ENCODE data around the gene PKD1L1.

Gene PKD1L1

DNA sequence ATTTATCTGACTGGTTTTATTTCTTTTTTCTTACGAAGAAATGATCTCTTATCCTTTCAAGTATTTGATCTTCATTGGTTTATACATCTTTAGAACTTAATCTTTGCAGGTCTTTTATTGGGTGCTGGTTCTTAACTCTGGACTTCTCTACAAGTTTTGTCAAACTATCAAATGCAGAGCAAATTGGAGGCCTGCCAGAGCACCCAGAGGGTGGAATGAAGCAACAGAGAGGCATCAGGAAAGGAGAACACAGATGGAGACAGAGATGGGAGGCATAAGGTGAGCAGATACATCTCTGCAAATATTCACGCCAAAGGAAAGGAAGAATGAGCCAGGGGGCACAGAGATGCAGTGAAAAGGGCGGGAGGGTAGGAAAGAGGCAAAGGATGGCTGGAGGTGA, 130.3 kb downstream of the PKD1L1 start:
- TF ChIP-seq ZBTB7A (IDR thresholded peaks at IDR 0.05; ENCODE audit: low read depth) (no peak), YY1 (IDR thresholded peaks at IDR 0.05; ENCODE audit: low read depth) (no peak), CREB1 (IDR thresholded peaks at IDR 0.05; ENCODE audit: low read depth) (no peak), MAX (IDR thresholded peaks at IDR 0.05) (no peak), NFIC (IDR thresholded peaks at IDR 0.05) (no peak), EP300 (IDR thresholded peaks at IDR 0.05; ENCODE audit: borderline replicate concordance) (no peak), TEAD4 (IDR thresholded peaks at IDR 0.05) (no peak), RAD21 (IDR thresholded peaks at IDR 0.05; ENCODE audit: low read depth) (no peak), EGR1 (IDR thresholded peaks at IDR 0.05) (no peak), TAF1 (IDR thresholded peaks at IDR 0.05; ENCODE audit: low read depth) (no peak), TCF12 (IDR thresholded peaks at IDR 0.05; ENCODE audit: low read depth) (no peak), FOXM1 (IDR thresholded peaks at IDR 0.05; ENCODE audit: borderline replicate concordance, low read depth) (no peak), CEBPB (IDR thresholded peaks at IDR 0.05) (no peak), USF1 (IDR thresholded peaks at IDR 0.05) (no peak)
- TF ChIP-seq, protein P1, sequence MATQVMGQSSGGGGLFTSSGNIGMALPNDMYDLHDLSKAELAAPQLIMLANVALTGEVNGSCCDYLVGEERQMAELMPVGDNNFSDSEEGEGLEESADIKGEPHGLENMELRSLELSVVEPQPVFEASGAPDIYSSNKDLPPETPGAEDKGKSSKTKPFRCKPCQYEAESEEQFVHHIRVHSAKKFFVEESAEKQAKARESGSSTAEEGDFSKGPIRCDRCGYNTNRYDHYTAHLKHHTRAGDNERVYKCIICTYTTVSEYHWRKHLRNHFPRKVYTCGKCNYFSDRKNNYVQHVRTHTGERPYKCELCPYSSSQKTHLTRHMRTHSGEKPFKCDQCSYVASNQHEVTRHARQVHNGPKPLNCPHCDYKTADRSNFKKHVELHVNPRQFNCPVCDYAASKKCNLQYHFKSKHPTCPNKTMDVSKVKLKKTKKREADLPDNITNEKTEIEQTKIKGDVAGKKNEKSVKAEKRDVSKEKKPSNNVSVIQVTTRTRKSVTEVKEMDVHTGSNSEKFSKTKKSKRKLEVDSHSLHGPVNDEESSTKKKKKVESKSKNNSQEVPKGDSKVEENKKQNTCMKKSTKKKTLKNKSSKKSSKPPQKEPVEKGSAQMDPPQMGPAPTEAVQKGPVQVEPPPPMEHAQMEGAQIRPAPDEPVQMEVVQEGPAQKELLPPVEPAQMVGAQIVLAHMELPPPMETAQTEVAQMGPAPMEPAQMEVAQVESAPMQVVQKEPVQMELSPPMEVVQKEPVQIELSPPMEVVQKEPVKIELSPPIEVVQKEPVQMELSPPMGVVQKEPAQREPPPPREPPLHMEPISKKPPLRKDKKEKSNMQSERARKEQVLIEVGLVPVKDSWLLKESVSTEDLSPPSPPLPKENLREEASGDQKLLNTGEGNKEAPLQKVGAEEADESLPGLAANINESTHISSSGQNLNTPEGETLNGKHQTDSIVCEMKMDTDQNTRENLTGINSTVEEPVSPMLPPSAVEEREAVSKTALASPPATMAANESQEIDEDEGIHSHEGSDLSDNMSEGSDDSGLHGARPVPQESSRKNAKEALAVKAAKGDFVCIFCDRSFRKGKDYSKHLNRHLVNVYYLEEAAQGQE (IDR thresholded peaks at IDR 0.05; ENCODE audit: low read depth): no peak

DNA sequence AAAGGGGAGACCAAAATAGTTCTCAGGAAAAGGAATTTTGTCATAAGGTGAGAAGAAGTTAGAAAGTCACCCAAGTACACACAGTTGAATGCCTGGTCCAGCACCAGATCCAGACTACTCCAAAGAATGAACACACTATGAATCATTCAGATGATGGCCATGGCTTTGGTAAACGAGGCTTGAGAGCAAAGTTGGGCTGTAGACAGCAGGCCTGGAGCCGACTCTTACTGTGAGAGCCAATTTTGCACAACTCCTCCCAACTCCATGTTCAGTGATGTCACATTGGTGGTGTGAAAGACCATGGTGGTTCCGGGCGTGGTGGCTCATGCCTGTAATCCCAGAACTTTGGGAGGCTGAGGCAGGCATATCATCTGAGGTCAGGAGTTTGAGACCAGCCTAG, 131.6 kb downstream of the PKD1L1 start:
- TF ChIP-seq TCF12 (IDR thresholded peaks at IDR 0.05; ENCODE audit: low read depth) (no peak), EGR1 (IDR thresholded peaks at IDR 0.05) (no peak), MAX (IDR thresholded peaks at IDR 0.05) (no peak)

- TF ChIP-seq FOXM1 (IDR thresholded peaks at IDR 0.05; ENCODE audit: borderline replicate concordance, low read depth): no peak
- no peak for TF ChIP-seq TCF12 (IDR thresholded peaks at IDR 0.05; ENCODE audit: low read depth)
- TF ChIP-seq USF1 (IDR thresholded peaks at IDR 0.05): no peak
- no peak for TF ChIP-seq EGR1 (IDR thresholded peaks at IDR 0.05)
- no peak for TF ChIP-seq RAD21 (IDR thresholded peaks at IDR 0.05; ENCODE audit: low read depth)
- TF ChIP-seq ZBTB7A (IDR thresholded peaks at IDR 0.05; ENCODE audit: low read depth): no peak
- no peak for TF ChIP-seq NFIC (IDR thresholded peaks at IDR 0.05)
- no peak for TF ChIP-seq TAF1 (IDR thresholded peaks at IDR 0.05; ENCODE audit: low read depth)
- TF ChIP-seq CEBPB (IDR thresholded peaks at IDR 0.05): no peak
- TF ChIP-seq TEAD4 (IDR thresholded peaks at IDR 0.05): no peak
- TF ChIP-seq YY1 (IDR thresholded peaks at IDR 0.05; ENCODE audit: low read depth): no peak
- no peak for TF ChIP-seq MAX (IDR thresholded peaks at IDR 0.05)
- no peak for TF ChIP-seq CREB1 (IDR thresholded peaks at IDR 0.05; ENCODE audit: low read depth)
- TF ChIP-seq, protein P1 (IDR thresholded peaks at IDR 0.05; ENCODE audit: low read depth): no peak
- TF ChIP-seq EP300 (IDR thresholded peaks at IDR 0.05; ENCODE audit: borderline replicate concordance): no peak
These were observed 132.4 kb downstream of the PKD1L1 start for GRCh38 chr7:47815867-47816266.

DNA sequence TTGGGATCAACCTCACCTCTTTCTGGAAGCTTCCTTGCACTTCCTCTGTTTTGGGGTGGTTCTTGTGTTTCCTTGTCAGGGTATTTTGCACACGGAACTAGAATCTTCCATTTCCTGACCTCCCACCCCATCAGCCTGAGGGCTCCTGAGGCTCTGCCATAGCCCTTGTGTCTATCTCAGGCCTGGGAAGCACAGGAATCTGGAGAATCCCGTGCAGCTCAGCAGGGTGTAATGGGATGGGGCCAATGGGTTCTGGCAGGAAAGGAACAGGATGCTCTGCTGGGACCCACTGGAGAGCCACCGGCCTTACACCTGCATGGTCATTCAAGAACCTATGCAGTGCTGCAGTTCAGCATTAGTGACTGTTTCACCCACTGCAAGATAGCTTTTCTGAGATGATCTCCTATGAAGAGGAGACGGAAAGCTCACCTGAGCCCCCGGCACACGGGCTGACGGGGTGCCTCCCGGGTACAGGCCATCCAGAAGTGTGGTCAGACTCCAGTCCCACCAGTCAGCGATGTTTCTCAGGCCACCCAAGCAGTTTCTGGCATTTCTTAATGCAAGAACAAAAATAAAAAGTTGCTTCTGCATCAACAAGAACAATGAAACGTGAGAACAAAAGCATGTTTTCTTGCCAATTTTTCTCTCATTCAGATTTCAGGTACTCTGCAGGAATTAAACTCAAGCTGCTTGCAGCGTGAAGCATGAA, 133.2 kb downstream of the PKD1L1 start:
- no peak for TF ChIP-seq CREB1 (IDR thresholded peaks at IDR 0.05; ENCODE audit: low read depth)
- no peak for TF ChIP-seq RAD21 (IDR thresholded peaks at IDR 0.05; ENCODE audit: low read depth)
- TF ChIP-seq FOXM1 (IDR thresholded peaks at IDR 0.05; ENCODE audit: borderline replicate concordance, low read depth): no peak
- TF ChIP-seq TEAD4 (IDR thresholded peaks at IDR 0.05): peak; percentile 74
- no peak for TF ChIP-seq ZBTB7A (IDR thresholded peaks at IDR 0.05; ENCODE audit: low read depth)
- 0 out of 2 replicates have a peak, but pooled peaks have one; percentile 9 for TF ChIP-seq NFIC (IDR thresholded peaks at IDR 0.05)
- no peak for TF ChIP-seq CEBPB (IDR thresholded peaks at IDR 0.05)
- no peak for TF ChIP-seq EP300 (IDR thresholded peaks at IDR 0.05; ENCODE audit: borderline replicate concordance)

- TF ChIP-seq, protein P1 (IDR thresholded peaks at IDR 0.05; ENCODE audit: low read depth): no peak
- TF ChIP-seq USF1 (IDR thresholded peaks at IDR 0.05) (no peak), RAD21 (IDR thresholded peaks at IDR 0.05; ENCODE audit: low read depth) (no peak), TCF12 (IDR thresholded peaks at IDR 0.05; ENCODE audit: low read depth) (no peak), NFIC (IDR thresholded peaks at IDR 0.05) (no peak), TAF1 (IDR thresholded peaks at IDR 0.05; ENCODE audit: low read depth) (no peak), MAX (IDR thresholded peaks at IDR 0.05) (no peak), YY1 (IDR thresholded peaks at IDR 0.05; ENCODE audit: low read depth) (no peak), EGR1 (IDR thresholded peaks at IDR 0.05) (no peak), CREB1 (IDR thresholded peaks at IDR 0.05; ENCODE audit: low read depth) (no peak), EP300 (IDR thresholded peaks at IDR 0.05; ENCODE audit: borderline replicate concordance) (no peak), TEAD4 (IDR thresholded peaks at IDR 0.05) (no peak), FOXM1 (IDR thresholded peaks at IDR 0.05; ENCODE audit: borderline replicate concordance, low read depth) (no peak), ZBTB7A (IDR thresholded peaks at IDR 0.05; ENCODE audit: low read depth) (no peak)
These were observed 134.5 kb downstream of the PKD1L1 start for GRCh38 chr7:47813620-47814260.
